Lower leg skin (tissue), 3 donors: ENCODE data around the gene DLGAP1.

ENCODE experiments used
- POLR2A ChIP-seq, 2 donors: fragments of 450-650 bp; IDR thresholded peaks; one replicate each; pipeline ENCODE4 v1.6.1; 2016 to 2017; ENCODE audit warnings: antibody characterized with exemption in 2 of 2, mild to moderate bottlenecking in 1 of 2, moderate library complexity in 1 of 2
- TF ChIP-seq, protein P1 (sequence below), 3 donors: fragments of 450-650 bp; IDR thresholded peaks; one replicate each; pipeline ENCODE4 v1.5.1; 2016; ENCODE audit warnings: antibody characterized with exemption in 3 of 3, mild to moderate bottlenecking in 3 of 3, moderate library complexity in 2 of 3

DNA sequence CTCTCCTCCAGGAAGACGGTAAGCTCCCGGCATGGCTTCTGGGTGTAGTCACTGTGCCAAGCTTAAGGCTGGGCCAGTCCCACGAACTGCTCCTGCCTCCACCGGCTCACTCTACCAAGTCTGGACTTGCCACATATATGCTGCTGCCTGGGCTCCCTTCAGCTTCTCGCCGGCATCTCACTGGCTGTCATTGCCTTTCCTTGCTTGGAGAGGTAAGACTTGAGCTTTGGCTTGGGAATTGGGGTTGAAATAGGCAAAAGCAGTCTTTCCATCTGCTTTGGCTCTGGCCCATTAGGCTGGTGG lies 524.1 kb downstream of the DLGAP1 start:
- TF ChIP-seq, protein P1, sequence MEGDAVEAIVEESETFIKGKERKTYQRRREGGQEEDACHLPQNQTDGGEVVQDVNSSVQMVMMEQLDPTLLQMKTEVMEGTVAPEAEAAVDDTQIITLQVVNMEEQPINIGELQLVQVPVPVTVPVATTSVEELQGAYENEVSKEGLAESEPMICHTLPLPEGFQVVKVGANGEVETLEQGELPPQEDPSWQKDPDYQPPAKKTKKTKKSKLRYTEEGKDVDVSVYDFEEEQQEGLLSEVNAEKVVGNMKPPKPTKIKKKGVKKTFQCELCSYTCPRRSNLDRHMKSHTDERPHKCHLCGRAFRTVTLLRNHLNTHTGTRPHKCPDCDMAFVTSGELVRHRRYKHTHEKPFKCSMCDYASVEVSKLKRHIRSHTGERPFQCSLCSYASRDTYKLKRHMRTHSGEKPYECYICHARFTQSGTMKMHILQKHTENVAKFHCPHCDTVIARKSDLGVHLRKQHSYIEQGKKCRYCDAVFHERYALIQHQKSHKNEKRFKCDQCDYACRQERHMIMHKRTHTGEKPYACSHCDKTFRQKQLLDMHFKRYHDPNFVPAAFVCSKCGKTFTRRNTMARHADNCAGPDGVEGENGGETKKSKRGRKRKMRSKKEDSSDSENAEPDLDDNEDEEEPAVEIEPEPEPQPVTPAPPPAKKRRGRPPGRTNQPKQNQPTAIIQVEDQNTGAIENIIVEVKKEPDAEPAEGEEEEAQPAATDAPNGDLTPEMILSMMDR (IDR thresholded peaks at IDR 0.05) = no peak
- no peak for TF ChIP-seq POLR2A (IDR thresholded peaks at IDR 0.05)
